GM19468 (cell line): ENCODE results near the gene SLC16A12.

Experiments
- ATAC-seq: cut with Tn5 transposase; IDR thresholded peaks from one replicate; pipeline ENCODE4 v1.9.1; 2021; ENCODE audit warnings: mild to moderate bottlenecking, moderate library complexity, moderate number of reproducible peaks; ENCODE audit not compliant: unreplicated experiment; ENCODE audit errors: extremely low read depth

The SLC16A12 gene

DNA sequence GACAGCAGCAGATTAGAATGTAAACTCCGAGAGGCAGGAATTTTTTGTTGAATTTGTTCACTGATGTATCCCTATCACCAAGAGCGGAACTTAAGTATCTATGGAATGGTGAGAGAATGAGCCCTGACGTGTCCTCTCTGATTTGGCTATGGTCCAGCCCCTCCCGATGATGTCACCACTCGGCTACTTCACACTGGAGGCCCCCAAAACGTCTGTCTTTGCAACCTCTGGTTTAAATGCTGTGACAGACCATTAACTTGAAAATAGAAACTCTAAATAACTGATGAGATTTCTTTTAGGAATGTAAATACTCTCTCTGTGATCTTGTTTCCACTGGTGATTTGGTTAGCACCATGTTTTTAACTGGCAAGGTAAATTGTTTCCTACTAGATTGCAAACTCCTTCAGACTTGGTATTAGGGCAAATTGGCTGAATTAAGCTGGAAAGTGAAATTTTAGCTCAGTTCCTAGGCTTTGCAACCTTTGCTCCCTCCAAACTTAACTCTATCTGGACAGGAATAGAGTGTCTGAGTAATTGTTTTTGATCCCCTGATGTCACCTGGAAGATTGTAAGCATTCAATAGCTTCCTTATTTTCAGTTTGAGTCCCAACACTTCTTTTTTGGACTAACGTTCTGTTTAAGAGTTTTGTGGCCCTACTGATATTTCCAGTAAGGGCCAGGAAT is 19.1 kb downstream of the SLC16A12 start:
- no peak for ATAC-seq

DNA sequence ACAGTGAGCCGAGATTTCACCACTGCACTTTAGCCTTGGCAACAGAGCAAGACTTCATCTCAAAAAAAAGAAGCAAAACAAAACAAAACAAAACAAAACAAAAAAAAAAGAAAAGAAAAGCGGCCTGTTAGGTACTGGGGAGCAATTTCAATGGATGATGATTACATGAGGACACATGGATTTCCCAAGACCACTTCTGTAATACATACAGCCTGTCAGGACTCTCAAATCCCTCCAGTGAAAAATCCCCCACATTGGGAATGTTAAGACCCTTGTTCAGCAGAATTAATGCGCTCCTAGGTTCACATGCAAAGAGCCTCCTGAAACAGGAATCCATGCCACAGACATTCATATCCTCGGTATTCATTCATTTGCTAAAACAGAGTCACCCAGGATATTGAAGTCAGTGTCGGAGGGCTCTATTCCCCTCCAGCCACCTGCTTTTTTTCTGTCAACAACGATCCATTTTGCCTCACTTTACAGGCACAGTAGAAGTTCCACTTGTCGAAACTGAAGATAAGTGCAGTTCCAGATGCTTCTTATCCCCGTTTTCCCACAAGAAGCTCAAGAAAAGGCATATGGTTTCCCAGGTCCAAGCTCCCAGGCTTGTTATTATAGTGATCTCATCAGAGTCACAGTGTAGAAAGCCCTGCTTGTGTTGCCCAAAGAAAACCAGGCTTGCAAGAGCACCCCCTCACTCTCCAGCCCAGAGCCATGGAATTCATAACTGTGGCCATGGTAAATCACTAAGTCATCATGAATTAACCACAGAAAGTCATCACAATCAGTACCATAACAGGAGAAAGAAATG is 20.2 kb downstream of the SLC16A12 start:
- no peak for ATAC-seq

DNA sequence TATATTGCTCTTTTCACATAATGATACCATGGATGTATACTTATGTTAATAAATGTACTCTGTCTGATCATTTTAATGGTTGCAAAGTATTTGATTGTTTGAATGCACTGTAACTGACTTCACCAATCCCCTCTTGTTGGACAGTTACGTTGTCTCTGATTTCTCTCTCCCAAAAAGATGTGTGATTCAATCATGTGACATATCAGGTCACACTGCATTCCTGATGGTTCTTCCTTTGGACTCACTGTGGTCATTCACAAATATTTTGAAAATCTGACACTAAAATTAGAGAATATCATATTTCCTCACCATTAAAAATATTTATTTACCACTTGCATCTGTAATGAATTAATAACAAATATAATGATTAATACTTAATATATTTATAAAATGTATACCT is 22.2 kb downstream of the SLC16A12 start:
- no peak for ATAC-seq

DNA sequence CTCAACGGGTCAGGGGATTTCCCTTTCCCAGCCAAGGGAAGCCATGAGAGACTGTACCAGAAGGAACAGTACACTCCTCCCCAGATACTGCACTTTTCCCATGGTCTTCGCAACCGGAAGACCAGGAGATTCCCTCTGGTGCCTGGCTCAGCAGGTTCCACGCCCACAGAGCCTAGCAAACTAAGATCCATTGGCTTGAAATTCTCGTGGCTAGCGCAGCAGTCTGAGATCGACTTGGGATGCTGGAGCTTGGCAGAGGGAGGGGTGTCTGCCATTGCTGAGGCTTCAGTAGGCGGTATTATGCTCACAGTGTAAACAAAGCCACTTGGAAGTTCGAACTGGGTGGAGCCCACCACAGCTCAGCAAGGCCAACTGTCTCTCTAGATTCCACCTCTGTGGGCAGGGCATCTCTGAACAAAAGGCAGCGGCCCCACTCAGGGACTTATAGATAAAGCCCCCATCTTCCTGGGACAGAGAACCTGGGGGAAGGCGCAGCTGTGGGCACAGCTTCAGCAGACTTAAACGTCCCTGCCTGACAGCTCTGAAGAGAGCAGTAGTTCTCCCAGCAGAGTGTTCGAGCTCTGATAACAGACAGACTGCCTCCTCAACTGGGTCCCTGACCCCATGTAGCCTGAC is 29.6 kb downstream of the SLC16A12 start:
- no peak for ATAC-seq

DNA sequence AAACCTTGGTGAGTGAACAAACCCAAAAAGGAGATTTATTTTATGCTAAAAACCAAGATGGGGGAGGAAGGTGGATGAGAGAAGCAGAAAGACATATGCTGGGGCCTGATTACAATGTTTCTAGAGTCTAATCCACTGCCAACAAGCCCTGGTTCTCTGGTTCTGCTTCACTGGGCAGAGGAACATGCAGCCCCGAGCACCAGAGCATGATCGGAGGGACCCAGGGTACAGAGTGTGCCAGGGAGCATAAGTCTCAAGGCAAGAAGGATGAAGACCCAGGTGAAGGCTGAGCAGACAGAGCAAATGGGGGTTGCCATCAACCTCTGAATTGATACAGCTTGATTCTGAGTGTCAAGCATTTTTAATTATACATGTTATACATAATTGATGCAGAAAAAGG is 30.7 kb downstream of the SLC16A12 start:
- no peak for ATAC-seq

DNA sequence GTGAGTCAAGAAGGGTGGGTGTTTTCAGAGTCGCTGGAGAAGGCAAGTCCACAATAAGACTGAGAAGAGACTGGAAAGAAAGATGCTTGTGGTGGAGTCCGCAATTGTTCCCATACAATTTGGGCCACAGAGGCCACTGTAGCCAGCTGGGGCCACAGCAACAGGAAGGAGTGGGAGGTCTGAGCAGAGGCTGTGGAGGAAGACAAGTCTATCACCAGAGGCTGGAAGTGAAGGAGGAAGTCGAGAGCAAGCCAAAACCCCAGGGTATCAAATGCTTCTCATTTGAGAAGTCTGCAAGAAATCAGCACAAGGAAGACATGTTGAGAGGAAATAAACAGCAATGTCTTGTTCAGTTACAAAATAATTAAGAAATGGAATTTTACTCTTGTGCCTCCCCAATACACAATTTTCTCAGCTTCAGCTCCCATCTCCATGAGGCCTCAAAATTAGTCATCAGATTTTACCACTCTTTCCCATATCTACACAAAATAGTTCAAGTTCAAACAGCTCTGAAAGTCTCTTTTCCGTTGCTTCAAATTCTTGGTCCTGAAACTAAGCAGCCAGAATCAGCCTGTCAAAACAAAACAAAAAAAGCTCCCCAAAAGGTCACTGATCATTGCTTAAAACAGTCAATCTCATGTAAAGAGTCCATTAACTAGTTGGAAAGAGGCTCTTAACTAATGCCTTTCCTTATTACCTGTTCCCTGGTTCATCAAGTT is 31.6 kb downstream of the SLC16A12 start:
- no peak for ATAC-seq

DNA sequence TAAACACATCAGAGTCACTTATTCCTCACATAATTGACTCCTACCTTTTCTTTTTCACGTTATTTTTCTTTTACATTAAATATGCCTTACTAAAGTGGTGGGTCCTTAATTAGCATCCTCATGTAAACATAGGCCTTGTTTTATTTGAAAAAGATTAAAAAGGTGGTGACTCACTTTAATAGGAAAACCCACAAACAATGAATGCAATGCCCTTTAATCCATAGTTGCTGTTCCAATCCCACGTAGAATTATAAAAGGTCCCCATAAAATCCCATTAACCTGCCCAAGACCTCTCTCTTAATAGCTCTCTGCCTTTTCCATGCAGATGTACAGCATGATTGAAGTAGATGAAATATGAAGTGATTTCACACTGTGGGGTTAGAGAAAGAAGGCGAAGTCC is 32.2 kb downstream of the SLC16A12 start:
- ATAC-seq = no peak

DNA sequence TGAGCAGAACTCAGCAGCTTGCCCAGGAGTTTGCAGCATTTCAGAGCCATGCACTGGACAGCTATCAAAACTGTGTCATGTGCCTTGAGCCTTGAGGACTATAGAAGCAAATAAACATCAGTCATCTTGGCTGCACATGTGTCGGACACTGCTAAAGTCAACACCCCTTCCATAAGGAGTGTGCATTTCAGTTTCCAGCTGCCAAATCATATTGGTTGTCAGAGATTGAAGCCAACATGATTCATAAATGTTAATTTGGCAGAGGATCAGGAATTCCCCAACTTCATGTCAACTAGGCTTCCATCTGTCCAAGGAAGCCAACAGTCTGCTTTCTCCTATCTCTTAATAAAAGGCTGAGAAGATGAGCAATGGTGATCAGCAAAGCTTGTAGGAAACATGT is 32.8 kb downstream of the SLC16A12 start:
- ATAC-seq = no peak

DNA sequence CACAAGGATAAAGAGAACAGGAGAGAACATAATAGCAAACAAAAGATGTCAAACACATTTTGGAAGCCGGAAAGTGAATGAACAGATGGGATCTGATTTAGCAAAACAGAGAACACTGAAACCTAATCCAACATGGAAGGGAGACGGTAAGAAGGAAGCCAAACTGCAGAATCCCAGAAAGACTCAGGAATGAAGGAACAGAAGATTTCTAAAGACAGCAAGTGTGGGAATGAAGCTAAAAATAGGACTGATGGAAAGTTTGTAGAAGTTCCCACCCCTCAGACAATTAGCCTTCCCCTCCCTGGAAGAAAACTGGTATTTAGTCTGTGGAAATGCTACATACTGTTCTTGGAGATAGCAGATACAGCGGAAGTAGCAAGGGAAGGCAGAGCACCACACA is 40.8 kb downstream of the SLC16A12 start:
- no peak for ATAC-seq

DNA sequence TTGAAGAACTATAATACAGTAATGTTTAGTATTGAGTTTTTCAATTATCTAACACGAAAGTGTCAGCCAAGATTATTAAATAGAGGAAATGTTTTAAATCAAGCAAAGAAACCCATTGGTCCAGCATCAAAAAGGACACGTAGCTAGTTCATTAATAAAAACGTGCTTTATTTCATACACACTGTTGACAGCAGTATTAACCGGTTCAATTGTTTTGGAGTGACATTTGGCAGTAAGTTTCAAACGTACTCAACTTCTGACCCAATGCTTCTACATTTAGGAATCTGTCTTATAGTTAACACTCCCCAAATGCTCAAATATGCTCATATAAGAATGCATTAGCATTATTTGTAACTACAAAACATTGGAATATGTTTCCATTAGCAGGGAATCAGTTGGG is 41.3 kb downstream of the SLC16A12 start:
- ATAC-seq = no peak

DNA sequence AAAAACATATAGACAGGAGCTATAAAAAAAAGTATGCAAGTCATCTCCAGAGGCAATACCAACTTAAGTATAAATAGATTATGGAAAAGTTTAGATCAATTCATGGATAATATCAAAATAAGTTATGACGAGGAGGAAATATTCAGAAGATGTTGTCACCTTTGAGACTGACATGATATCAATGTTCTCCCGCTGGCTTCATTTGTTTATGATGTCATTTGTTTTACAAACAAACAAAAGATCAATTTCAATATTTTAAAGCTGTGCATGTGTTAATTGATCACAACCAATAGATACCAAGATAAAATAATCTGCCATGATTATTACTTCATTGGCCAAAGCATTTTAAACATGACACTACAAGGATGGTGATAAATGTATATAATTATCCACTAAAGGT is 43.5 kb downstream of the SLC16A12 start:
- no peak for ATAC-seq

DNA sequence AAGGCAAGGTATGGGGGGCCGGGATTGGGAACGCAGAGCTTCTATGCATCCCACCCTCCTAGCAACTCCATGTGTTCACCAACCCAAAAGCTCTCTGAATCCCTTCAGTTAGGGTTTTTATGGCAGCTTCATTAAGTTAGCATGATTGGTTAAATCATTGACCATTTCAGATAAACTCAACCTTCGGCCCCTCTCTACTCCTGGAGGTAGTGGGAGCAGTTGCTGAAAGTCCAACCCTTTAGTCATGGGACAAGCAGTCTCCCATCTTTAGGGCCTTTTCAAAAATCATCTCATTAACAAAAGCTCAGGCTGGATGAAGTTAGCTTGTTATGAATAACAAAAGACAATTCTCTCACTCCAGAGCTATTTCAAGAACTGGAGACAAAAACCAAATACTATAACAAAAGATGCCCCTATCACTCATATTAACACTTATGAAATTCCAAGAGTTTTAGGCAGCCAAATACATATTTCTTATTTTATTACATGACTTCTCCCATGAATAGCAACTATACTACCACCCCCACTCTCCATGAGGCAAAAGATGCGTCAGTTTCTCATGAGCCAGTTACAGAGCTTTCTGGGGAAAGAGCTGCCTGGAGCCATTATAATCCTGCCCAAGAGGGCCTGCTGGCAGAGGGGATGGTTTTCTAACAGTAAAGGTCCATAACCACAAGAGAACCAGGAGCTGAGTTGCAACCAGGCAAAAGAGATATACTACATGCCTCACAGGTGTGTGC is 44.6 kb downstream of the SLC16A12 start:
- no peak for ATAC-seq

DNA sequence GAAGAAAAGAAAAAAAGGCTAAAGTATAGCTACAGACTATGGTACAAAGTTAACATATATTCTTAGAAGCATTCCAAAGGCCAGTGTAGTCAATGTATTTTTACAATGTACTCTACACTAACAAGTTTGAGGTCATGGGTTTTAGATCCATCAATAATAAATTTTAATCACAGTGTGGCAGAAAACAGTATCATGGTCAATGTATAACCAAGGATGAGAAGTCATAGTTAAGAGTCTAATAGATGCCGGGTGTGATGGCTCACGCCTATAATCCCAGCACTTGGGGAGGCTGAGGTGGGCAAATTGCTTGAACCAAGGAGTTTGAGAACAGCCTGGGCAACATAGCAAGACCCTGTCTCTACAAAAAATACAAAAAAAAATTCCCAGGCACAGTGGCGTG is 53.1 kb downstream of the SLC16A12 start:
- ATAC-seq = no peak

DNA sequence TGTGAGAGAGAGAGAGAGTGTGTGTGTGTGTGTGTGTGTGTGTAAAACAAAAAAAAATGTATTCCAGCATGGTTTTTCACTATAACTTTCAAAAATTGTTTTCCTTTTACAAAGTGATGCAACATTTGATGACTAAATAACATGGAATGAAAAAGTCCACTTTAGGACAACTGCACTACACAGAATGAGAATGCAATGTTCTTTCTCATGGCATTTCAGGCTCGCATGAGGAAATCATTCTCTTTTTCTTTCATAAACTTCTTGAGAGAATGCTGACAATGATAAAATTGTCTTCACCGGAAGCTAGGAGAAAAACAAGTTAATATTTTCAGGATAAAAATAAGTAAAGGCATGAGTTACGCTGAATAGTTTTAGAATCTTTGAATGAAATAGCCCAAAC is 53.7 kb downstream of the SLC16A12 start:
- ATAC-seq = no peak

DNA sequence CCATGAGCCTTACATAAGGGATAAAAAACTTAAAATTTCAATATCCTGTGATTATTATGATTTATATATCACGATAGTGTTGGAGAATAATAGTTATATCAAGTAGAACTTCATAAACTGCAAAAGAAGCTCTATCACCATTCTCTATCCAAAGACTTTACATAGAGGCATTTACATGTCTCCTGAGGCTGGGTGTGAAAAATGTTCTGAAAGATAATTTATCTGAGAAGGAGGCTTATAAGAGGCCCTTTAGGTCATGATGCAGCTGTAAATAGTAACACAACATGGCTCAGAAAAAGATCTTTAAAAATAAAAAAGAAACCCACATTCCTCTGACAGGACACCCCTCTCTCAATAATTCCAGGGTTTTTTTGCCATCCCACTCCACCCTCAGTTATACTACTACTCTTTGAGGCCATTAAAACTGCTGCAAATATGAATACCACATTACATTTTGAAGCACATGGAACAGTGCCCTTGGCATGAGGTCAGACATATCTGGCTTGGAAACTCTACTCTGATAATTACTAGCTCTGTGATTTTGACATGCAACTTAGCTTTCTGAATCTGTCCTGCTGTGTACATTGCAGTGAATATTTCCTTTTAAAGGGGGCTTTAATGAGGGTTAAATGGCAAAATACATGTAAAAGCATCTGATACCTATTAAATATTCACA is 55.5 kb downstream of the SLC16A12 start:
- ATAC-seq = no peak

DNA sequence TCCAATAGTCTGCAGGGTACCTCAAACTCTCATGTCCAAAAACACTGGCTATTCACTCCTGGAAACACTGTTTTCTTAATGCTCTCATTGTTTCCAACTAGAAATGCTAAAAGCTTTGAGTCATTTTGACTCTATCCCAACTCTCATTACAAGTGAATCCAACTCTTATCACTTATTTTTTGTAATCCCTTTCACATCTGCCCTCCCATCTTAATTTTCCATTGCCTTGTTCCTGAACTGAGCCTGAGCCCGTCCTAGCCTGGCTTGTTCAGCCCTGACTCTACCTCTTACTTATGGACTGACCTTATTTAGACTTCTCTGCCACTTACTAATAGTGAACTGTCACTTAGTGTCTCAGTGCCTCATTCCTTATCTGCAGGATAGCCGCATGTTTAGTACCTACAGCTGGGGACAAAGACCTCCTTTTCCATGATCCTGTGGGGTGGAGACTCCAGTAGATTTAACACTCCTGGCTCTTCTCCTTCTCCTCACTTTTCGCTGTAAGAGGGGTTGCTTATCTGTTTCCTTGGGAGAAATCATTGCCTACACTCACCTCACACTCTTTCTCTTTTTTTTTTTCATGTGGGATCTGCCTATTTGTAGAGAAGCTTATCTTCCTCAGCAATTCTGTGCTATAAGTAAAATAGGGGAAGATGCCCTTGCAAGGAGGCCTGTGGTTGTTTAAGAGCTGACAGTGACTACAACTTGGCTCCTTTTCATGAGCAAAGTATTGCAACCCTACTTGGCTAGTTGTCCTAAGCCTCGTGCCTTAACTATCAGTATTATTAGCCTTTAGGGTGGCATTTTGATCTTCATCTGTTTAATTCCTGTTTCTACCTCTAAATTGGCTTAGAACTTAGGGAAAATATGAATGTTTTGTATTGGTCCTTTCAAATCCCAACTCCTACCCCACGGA is 56.4 kb downstream of the SLC16A12 start:
- no peak for ATAC-seq

DNA sequence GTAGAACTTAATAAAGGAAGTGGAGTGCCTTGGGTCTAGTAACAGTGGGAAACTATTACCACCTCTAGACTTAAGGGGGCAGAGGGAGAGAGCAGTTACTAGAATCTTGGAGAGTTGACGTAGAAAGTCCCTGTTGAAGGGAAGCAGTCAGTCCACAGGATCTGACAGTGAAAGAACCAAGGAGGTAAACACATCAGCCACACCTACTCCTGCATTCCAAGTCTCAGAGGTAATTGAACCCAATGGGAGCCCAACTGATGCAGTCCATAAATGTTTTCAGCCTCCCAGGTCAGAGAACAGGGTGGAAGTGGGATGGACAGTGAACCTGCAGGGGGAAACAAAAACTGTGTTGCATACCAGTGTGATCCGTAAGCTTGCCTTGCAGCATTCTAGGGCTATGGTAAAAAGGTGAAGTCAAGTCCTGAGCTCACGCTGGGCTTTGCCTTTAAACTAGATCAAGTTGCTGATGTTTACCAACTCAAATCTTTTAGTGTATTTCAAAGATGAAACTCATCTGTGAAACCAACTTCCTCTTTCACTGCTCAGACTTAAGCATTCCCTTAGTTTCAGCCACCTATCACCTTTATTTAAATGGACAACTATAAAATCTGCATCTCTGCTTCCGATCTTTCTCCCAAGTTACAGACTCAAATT is 57.2 kb downstream of the SLC16A12 start:
- no peak for ATAC-seq

DNA sequence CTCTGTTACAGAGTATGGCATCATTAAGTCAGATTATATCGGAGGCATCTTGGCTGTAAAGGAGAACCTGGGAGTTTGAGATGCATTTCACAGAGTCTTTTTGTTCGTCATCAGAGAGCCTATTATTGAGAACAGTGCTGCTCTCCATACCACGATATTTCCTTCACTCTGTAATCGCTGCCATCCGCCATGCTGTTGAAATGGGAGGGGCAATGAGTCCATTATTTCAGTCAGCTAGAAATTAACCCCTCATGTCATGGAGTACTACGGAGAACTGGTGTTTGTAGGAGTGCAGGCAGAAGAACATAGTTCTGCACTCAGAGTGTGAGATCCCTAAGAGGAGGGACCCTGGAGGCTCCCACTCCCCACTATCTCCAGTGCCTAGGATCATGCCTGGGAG is 59.2 kb downstream of the SLC16A12 start:
- ATAC-seq = no peak
